Sigmoid colon (tissue), 4 donors: ENCODE data around the gene GPS1.

Experiments
- POLR2A ChIP-seq, 2 donors: fragments of 450-650 bp; IDR thresholded peaks; one replicate each; pipeline ENCODE4 v1.6.1; 2016; ENCODE audit warnings: antibody characterized with exemption in 2 of 2, mild to moderate bottlenecking in 2 of 2, moderate library complexity in 2 of 2
- POLR2AphosphoS5 ChIP-seq, 4 donors: sonication (generic); formaldehyde crosslinking; IDR thresholded peaks; one replicate each; pipeline ENCODE4 v1.6.1; 2017; ENCODE audit warnings: antibody characterized with exemption in 4 of 4

- TF ChIP-seq POLR2A (IDR thresholded peaks at IDR 0.05) (no peak), POLR2AphosphoS5 (IDR thresholded peaks at IDR 0.05) (no peak)
Measured at GRCh38 chr17:82016875-82017459, 34.7 kb upstream of the GPS1 start.
